PFSK-1 (cell line): ENCODE measurements around the gene EFCAB11.

Experiments
- FOXP2 ChIP-seq: optimal IDR thresholded peaks from 2 replicates; pipeline ENCODE3; 2011; ENCODE audit warnings: borderline replicate concordance, control low read depth, inconsistent platforms; ENCODE audit not compliant: insufficient read depth; ENCODE audit errors: extremely low read length, extremely low read depth
- POLR2AphosphoS5 ChIP-seq: IDR thresholded peaks from 2 replicates; pipeline ENCODE4 v1.6.1; 2012; ENCODE audit warnings: low read depth, mild to moderate bottlenecking, control low read depth, low read length, moderate library complexity
- SIN3A ChIP-seq: IDR thresholded peaks from 2 replicates; pipeline ENCODE4 v1.6.1; 2012; ENCODE audit warnings: mild to moderate bottlenecking, low read length, moderate library complexity, borderline replicate concordance; ENCODE audit not compliant: insufficient read depth
- TAF1 ChIP-seq: IDR thresholded peaks from 2 replicates; pipeline ENCODE4 v1.6.1; 2012; ENCODE audit warnings: low read length, control low read depth, borderline replicate concordance; ENCODE audit not compliant: insufficient read depth
- TF ChIP-seq, protein P1 (sequence below), 2 experiments: IDR thresholded peaks; 2 replicates each; pipeline versions ENCODE4 v1.6.1 to v1.8.0; 2011 to 2012; ENCODE audit warnings: low read depth in 2 of 2, low read length in 2 of 2, control low read depth in 1 of 2, inconsistent platforms in 1 of 2, mild to moderate bottlenecking in 1 of 2, moderate library complexity in 1 of 2; ENCODE audit not compliant: insufficient read depth in 1 of 2

EFCAB11 gene

DNA sequence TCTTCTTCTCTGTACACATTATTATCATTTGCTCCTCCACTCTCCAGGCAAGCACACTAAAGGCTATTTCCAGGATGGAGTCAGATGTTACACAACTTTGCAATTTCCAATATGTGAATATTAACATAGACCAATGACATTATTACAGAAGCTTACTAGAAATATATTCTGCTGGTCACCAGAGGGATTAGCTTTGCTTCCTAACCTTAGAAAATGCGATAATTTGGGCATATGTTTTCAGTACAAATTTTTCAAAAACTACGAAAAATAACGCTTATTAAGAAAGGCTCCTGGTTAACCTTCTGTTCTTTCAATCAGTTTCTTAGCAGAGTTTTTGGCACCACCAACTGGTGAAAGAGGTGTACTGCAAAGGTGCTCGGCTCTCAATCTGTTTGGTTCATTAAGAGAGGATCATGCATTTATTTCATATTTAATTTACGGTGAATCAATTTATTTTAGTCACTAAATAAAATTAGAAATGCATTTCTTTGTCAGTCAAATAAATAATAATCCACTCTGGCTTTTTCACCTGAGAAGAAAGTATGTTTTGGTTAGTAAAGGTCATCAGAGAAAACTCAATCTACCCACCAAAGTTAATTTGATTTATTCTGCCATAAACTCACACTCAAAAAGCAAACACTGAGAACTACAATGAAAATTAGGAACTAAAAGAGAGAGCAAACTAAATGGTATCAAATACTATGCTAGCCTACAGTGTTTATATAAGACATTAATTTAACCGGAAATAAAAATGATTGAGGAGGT, 39.2 kb downstream of the EFCAB11 start:
- TF ChIP-seq FOXP2 (no peak), TAF1 (no peak), SIN3A (no peak), POLR2AphosphoS5 (no peak)
- TF ChIP-seq, protein P1, sequence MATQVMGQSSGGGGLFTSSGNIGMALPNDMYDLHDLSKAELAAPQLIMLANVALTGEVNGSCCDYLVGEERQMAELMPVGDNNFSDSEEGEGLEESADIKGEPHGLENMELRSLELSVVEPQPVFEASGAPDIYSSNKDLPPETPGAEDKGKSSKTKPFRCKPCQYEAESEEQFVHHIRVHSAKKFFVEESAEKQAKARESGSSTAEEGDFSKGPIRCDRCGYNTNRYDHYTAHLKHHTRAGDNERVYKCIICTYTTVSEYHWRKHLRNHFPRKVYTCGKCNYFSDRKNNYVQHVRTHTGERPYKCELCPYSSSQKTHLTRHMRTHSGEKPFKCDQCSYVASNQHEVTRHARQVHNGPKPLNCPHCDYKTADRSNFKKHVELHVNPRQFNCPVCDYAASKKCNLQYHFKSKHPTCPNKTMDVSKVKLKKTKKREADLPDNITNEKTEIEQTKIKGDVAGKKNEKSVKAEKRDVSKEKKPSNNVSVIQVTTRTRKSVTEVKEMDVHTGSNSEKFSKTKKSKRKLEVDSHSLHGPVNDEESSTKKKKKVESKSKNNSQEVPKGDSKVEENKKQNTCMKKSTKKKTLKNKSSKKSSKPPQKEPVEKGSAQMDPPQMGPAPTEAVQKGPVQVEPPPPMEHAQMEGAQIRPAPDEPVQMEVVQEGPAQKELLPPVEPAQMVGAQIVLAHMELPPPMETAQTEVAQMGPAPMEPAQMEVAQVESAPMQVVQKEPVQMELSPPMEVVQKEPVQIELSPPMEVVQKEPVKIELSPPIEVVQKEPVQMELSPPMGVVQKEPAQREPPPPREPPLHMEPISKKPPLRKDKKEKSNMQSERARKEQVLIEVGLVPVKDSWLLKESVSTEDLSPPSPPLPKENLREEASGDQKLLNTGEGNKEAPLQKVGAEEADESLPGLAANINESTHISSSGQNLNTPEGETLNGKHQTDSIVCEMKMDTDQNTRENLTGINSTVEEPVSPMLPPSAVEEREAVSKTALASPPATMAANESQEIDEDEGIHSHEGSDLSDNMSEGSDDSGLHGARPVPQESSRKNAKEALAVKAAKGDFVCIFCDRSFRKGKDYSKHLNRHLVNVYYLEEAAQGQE (IDR thresholded peaks at IDR 0.05; ENCODE audit: insufficient read depth in 1 of 2, low read depth in 2 of 2, low read length in 2 of 2) = no peak

DNA sequence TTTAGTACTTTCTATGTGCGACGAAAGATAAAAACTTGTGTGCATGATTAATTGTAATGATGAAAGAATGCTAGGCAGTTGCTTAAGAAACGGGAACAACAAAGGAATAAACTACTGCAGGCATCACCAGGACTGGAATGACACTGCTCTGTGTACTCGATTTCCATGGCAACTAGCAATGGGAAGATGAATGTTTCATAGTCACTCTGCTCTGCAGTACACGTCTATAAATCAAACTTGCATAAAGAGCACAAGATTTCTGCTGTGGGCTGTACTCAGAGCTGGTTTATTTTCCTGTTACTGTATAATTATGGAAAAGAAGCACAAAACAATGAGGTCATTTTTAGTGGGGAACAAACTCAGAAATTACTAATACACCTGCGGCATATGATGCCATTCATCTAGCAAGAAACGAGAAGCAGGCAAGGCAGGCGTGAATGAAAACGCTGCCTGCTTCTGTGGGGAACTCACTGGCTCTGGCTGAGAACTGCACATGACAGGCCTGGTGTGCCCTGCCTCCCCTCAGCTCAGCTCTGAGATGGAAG, 41.8 kb downstream of the EFCAB11 start:
- no peak for TF ChIP-seq POLR2AphosphoS5
- no peak for TF ChIP-seq FOXP2
- no peak for TF ChIP-seq SIN3A
- TF ChIP-seq, protein P1 (IDR thresholded peaks at IDR 0.05; ENCODE audit: insufficient read depth in 1 of 2, low read depth in 2 of 2, low read length in 2 of 2) = no peak
- no peak for TF ChIP-seq TAF1

DNA sequence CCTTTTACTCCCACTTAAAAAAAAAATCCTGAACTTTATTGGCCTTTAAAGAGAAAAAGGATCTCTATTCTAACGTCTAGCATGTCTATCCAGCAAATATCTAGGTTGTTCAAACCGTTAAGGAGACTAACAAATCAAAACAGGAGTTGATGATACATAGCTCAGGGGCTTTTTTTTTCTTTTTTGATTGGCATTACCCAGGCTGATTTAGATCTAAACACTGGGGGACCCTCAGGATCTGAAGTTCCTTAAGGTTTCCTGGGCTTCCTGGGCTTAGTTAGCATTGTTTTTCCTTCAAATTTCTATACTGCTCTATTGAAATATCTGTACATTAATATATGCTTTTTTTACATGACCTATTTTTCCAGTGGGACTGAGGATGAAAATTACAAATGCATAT, 42.3 kb downstream of the EFCAB11 start:
- TF ChIP-seq TAF1 (no peak), FOXP2 (no peak), POLR2AphosphoS5 (no peak), SIN3A (no peak)
- TF ChIP-seq, protein P1 (IDR thresholded peaks at IDR 0.05; ENCODE audit: insufficient read depth in 1 of 2, low read depth in 2 of 2, low read length in 2 of 2) = no peak

DNA sequence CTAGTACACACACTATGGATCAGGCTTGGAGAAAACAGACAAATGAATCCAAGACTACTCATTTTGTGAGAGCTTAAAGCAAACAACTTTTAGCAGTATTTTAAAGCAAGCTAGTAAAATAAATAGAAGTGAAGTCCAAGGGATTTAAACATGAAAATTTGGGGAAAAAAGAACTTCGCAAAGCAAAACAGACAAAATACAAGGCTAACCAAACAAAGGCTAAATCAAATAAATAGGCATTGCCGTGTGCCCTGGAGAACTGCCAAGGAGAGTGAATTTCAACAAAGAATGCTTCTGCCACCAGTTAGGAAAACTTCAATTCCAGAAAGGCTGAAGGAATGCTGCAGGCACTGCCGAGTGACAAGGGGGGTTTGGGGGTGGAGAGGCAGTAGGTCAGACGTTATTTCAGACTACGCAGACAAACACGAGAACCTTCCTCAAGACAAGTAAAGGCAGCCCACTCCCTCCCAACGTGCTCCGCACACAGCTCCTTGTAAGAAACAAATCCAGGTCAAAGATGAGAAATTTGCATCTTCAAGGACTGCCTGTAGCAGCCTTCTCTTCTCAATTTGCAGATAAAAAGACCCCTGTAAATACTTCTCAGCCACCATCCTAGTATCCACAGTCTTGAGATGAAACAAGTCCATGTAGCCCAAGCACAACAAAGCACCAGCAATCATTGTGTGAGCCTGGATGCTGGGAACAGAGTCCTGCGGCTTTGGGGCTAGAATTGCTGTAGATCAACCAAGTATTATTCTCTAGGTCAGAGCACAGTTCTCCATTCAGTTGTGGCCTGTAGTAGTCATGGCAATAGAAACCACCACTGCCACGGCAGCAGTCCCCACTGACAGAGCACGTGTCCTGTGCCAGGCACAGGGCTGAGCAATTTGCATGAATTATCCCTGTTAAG, 43.3 kb downstream of the EFCAB11 start:
- TF ChIP-seq, protein P1 (IDR thresholded peaks at IDR 0.05; ENCODE audit: insufficient read depth in 1 of 2, low read depth in 2 of 2, low read length in 2 of 2) = no peak
- TF ChIP-seq FOXP2 = no peak
- no peak for TF ChIP-seq SIN3A
- no peak for TF ChIP-seq POLR2AphosphoS5
- no peak for TF ChIP-seq TAF1
